GM18498 (cell line): ENCODE data around the gene TESMIN.

Experiments used
- ATAC-seq: cut with Tn5 transposase; IDR thresholded peaks from one replicate; pipeline ENCODE4 v1.9.1; 2021; ENCODE audit warnings: mild to moderate bottlenecking, moderate library complexity; ENCODE audit not compliant: unreplicated experiment

The TESMIN gene

DNA sequence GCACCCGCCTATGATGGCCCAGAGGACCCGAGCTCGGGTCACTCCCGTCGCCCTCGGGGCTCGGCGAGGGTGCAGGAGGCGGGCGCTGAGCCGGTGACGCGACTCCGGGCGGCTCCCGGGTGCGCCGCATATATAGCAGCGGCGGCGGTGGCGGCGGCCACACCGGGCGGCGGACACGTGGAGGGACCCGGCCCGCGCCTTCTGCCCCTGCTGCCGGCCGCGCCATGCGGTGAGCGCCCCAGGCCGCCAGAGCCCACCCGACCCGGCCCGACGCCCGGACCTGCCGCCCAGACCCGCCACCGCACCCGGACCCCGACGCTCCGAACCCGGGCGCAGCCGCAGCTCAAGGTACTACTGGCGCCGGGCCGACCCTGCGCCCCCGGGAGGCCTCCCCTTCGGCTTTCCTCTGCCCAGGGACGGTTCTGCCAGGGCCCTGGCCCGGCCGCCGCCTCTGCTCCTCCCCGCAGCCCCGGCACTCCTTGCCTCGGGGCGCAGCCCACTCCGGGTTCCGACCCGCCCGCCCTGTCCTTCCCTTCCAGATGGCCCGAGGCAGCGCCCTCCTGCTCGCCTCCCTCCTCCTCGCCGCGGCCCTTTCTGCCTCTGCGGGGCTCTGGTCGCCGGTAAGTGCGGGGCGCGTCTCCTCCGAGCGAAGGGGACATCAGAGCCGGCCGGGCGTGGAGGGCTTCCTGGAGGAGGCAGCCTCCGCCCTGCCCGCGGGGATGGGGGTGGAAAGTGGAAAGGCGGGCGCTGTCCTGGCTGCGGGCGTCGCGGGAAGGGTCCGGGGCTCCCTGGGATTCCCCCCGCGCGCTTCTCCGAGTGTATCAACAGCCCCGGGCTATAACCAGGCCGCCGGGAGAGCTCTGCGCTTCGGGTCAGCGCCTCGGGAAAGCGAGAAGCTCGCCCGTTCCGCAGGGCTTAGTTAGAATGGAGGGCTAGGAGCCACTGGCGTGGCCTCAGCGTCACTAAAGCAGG lies 66.6 kb downstream of the TESMIN start, which contains the start of gene GAL:
TSS of gene GAL (plus strand) at position 160 of the 972 bp plus-strand sequence. CDS start at position 540, 380 bp downstream.
- no peak for ATAC-seq

DNA sequence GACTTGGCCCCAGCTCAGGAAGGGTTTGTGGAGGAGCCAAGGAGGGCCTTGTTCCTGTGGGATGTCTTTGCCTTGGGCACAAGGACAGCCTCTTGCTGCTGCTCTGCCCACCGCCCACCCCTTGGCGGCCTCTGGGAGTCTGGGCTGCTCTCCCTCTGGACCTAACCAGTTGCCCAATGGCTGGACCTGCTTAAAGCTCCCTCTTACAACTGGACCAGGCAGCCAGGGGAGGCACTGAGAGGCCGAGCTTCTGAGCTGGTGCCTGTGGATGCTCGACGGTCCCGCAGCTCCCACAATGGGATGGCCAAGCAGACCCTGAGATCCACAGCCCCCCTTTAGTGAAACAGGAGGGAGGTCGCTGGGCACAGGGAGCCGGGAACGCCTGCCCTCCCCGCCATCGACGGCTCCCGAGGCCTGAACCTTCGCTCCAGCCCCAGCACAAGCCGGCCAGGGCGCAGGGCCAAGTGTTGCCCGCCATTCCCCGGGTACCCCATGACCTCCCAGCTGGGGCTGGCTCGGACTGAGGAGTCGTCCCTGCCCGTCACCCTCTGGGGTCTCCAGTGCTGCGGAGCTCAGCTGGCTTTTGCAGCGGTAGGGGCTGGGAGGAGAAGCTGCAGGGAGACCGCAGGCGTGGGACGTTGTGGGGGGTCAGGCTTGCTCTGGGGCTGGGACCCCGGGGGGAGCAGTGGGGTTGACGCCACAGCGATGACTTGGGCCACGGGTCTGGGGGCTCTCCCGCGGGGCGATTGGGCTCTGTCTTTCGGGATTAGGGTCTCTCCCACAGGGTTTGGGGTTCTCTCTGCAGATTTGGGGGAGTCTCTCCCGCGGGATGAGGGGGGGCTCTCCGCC lies 67.6 kb downstream of the TESMIN start:
- ATAC-seq, result no peak

DNA sequence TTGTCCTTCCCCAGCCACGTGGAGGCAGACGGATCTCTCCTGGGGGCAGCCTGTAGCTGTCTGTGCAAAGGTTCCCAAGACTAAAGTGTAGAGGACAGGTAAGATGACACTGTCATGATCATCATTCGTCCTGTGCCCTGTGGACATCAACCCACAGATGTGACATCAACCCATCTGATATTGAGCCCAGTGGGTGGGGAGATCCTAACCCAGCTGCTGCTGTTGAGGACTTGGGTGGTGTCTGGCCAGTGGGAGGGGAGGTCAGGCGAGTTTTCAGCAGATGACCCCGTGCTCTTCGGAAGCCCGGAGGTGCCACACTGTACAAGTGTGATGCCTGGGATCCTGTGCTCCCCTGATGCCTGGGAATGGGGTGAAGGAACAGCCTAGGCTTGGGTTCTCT lies 68.2 kb downstream of the TESMIN start:
- no peak for ATAC-seq

DNA sequence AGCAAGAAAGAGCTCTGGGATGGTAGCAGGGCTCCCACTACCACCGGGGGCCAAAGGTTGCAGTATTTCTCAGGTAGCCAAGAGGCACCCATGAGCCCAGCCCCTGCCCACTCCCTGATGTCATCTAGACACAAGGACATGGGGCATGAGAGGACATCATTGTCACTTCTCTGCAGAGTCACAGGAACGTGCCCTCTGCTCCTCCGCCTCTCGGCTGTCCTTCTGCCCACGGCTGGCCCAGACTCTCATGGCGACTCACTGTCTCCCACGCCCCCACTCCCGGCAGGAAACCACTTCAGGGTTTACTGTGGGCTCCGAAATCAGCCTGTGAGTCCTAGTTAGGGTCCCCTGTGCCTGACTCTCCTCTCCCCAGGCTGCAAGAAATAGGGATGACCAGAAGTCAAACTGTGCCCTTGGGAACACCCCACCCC lies 68.8 kb downstream of the TESMIN start:
- no peak for ATAC-seq

GRCh38 chr11:68680541-68681231 lies 70.6 kb downstream of the TESMIN start:
- ATAC-seq, result no peak

DNA sequence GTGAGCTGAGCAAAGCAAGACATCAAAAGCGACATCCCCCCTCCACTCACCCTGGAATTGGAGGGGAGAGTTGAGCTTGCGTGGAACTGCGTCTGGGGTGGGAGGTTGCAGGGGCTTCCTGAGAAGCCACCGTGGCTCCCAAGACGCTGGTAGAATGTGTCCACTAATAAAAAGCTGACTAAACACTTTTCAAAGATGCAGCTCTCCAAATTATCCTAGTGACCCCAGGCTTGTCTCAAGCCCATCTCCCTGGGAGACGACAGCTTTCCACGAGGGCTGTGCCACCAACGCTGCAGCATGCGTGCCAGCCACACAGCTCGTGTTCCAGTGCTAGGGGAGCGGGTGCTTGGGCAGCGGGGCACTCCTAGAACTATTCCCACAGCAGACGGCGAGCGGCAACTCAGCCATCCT lies 73.3 kb downstream of the TESMIN start:
- no peak for ATAC-seq

GRCh38 chr11:68677432-68677831 lies 73.9 kb downstream of the TESMIN start:
- ATAC-seq, result no peak

DNA sequence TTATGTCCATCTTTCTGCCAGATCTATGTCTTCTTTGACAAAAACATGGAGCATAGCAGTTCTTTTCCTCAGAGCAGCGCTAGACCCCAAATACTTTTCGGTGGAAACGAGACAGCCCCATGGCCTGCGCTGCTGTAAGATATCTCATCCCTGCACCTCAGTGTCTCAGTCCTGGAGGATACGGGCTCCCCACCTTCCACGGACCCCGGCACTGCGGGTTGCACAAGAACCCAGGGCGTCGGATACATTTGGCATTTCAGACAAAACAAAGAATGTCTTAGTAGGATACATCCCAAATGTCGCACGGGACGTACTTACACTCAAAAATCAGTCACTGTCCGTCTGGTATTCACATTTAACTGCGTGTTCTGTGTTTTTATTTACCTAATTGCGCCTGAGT lies 76.9 kb downstream of the TESMIN start:
- no peak for ATAC-seq

GRCh38 chr11:68673991-68674390 lies 77.3 kb downstream of the TESMIN start:
- ATAC-seq, result no peak

GRCh38 chr11:68673306-68673945 lies 77.9 kb downstream of the TESMIN start:
- no peak for ATAC-seq

DNA sequence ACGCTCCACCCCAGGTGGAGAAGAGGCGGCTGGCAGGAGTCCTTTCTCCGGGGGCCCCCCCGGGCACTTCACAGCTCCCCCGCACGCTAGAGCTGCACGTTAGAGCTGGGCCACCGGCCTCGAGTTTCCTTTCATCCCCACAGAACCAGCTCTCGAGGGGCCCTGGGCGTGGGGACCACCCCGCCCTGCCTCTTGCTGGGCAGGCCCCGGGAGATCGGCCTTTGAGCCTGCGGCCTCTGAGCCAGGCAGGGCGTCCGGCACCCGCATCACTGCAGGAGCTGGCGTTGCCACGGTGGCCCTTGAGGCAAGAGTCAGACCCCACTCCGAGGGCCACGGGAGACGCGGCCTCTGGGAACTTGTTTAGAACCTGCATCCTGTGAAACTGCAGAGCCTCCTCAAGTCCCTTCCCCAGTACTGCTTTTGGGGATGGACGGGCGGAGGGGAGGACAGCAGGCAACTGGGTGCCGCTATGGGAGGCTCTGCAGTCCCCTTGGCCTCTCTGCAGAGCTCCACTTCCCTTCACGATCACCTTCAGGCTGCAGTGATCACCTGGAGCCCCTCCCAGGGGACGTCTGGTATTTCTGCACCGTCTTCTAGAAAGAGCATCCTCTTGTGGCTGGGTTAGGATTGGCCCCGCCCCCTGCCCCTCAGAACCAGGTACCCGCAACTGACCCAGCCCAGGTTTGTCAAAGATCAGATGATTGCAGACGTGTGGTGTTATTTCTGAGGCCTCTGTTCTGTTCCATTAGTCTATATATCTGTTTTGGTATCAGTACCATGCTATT lies 80.9 kb downstream of the TESMIN start:
- no peak for ATAC-seq

DNA sequence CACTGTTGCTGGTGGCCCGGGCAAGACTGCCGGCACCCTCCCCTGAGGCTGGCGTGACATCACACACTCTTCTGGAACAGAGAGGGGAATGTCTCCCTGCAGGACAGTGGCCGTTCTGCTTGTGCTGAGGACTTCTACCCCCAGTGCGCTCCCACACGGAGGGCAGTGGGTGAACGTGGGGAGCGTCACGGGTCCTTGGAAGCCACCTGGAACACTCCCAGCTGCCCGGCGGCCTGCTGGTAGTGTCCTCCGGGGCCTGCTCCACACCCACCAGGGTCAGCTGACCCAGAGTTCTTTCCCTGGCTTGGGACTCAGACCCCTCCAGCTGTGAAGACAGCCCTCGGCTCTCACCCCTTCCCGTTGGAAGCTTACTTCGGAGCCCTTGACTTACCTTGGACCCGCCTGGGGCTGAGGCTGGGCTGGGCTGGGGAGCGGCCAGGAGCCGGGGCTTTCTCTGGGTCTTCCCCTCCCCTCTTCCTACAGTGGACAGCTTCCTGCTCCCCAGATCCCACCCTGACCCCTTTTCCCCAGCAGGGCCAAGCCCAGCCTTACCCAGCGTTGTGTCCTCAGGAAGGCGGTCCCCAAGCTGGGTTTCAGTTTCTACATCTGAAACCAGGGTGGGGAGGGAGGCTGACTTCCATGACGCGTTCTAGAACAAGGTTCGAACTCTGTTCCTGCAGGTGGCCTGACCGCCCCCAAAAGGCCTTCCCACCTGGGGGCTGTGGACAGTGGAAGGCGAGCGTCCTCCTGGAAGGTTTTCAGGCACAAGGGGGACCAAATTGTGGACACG lies 81.8 kb downstream of the TESMIN start:
- no peak for ATAC-seq

GRCh38 chr11:68667511-68668500 lies 83.5 kb downstream of the TESMIN start:
- no peak for ATAC-seq

DNA sequence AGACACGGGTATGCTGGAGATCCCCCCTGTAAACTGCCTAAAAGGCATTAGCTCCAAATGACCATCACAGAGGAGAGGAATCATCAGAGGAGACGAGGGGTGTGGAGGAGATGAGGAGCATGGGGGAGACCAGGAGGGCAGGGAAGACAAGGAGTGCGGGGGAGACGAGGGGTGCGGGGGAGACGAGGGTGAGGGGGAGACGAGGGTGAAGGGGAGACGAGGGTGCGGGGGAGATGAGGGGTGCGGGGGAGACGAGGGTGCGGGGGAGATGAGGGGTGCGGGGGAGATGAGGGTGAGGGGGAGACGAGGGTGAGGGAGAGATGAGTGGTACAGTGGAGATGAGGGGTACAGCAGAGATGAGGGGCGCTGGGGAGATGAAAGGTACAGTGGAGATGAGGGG lies 84.5 kb downstream of the TESMIN start:
- ATAC-seq, result no peak

DNA sequence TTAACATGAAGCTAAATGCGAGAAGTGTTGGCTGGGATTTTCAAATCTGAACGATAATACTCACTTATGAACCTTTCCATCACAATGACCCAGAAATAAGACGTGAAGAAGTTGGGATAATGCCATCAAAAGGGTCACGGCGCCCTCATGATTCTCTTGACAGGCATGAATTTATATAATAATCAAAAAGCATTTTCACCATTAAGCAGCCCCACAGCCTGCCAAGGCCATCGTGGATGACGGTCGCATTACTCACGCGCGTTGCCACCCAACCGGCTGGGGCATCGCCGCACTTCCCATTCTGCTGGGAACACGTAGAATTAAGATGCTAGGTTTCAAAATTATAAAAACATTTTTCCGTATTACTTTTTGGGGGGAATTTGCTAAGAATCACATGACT lies 85.9 kb downstream of the TESMIN start:
- no peak for ATAC-seq

GRCh38 chr11:68664906-68665305 lies 86.4 kb downstream of the TESMIN start:
- ATAC-seq, result no peak

GRCh38 chr11:68664141-68664540 lies 87.2 kb downstream of the TESMIN start:
- ATAC-seq, result no peak
